ENCODE data around the gene SCRG1. TPM values are rescaled to one million over a fixed set of nuclear protein-coding genes. Genes with fewer than 3 reads are reported as not detected.

SCRG1 gene
- total RNA-seq, 2 experiments from 2014 or later: not detected

DNA sequence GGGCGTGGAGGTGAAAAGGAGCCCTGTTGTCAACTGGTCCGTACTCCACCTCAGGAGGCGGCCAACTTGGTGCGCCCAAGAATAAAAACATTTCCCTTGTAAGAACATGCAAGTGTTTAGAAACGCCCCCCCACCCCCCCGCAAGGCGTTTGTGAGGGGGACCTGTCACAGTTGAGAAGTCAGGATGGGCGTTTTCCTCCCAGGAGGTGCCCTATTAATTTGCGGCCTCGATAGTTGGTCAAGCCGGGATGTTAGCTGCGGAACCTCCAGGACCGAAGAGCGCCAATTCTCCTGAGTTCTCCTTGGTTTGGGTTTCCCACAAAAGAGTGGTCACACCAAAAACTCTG, 28.8 kb downstream of the SCRG1 start:
- CTCF ChIA-PET: interaction anchor here (0.8 to 7.1 kb wide), 6 partner anchors 15 to 69 kb away, joined by 3 to 55 read pairs (median 4); partner anchors contain the start of gene HMGB2
- peaks cover 49% of the 10 kb centered on the region for H3K4me1 Mint-ChIP-seq
- H3K36me3 Mint-ChIP-seq: peaks cover 20% of the 10 kb centered on the region
- H3K27me3 Mint-ChIP-seq: no peaks in the 10 kb centered on the region
- H3K27ac Mint-ChIP-seq: peak overlapping the region; percentile 99
- peak overlapping the region; percentile 98 for H3K4me3 Mint-ChIP-seq
- DNase-seq (peak; percentile 81), ATAC-seq (peak; percentile 12)
- H3K9me3 Mint-ChIP-seq (ENCODE audit: low read depth): no peaks in the 10 kb centered on the region

GRCh38 chr4:173367946-173368345, 31.0 kb downstream of the SCRG1 start:
- peaks cover 11% of the 10 kb centered on the region for H3K36me3 Mint-ChIP-seq
- no peak for DNase-seq
- peaks cover 38% of the 10 kb centered on the region for H3K4me1 Mint-ChIP-seq
- no peaks in the 10 kb centered on the region for H3K27me3 Mint-ChIP-seq
- no peaks in the 10 kb centered on the region for H3K9me3 Mint-ChIP-seq (ENCODE audit: low read depth)
- ATAC-seq: no peak
- H3K4me3 Mint-ChIP-seq: peak overlapping the region; percentile 57
- CTCF ChIA-PET: interaction anchor here (1.0 to 7.1 kb wide), 4 partner anchors 11 to 49 kb away, joined by 3 to 55 read pairs (median 4); partner anchors contain the start of gene HMGB2
- H3K27ac Mint-ChIP-seq: peak overlapping the region; percentile 58

DNA sequence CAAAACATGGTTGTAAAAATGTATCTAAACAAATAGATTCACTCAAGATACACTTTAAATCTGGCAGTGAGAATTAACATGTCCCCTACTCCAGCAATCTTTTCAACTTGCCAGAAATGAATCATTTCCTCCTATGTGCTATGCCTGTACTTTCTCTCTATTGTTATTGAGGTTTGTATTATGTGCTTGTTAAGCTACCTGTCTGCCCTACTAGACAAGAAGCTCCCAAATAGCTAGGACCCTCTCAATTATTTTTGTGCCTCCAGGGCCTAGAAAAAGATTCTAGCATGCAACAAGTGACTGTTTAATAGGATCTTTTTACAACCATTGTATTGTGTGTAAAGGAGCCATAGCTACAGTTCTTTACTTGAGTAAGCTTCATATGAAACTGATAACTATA, 31.6 kb downstream of the SCRG1 start:
- Mint-ChIP-seq H3K9me3 (ENCODE audit: low read depth) (no peaks in the 10 kb centered on the region), H3K4me1 (peaks cover 36% of the 10 kb centered on the region), H3K4me3 (peak overlapping the region; percentile 34), H3K36me3 (peaks cover 9% of the 10 kb centered on the region), H3K27me3 (no peaks in the 10 kb centered on the region), H3K27ac (peak overlapping the region; percentile 48)
- no peak for ATAC-seq
- DNase-seq: no peak
- CTCF ChIA-PET: interaction anchor here (1.0 to 7.1 kb wide), 4 partner anchors 10 to 49 kb away, joined by 3 to 55 read pairs (median 4); partner anchors contain the start of gene HMGB2

GRCh38 chr4:173365359-173365996, 33.4 kb downstream of the SCRG1 start:
- H3K9me3 Mint-ChIP-seq (ENCODE audit: low read depth): no peaks in the 10 kb centered on the region
- peaks cover 38% of the 10 kb centered on the region for H3K4me1 Mint-ChIP-seq
- H3K27me3 Mint-ChIP-seq: no peaks in the 10 kb centered on the region
- H3K4me3 Mint-ChIP-seq: no peak overlapping the region
- no peak for DNase-seq
- CTCF ChIA-PET: interaction anchor here (0.6 to 1.3 kb wide), 4 partner anchors 18 to 64 kb away, joined by 3 to 4 read pairs (median 3); no protein-coding TSS in a partner anchor
- ATAC-seq: no peak
- peak overlapping the region; percentile 54 for H3K27ac Mint-ChIP-seq
- H3K36me3 Mint-ChIP-seq: peaks cover 5% of the 10 kb centered on the region

DNA sequence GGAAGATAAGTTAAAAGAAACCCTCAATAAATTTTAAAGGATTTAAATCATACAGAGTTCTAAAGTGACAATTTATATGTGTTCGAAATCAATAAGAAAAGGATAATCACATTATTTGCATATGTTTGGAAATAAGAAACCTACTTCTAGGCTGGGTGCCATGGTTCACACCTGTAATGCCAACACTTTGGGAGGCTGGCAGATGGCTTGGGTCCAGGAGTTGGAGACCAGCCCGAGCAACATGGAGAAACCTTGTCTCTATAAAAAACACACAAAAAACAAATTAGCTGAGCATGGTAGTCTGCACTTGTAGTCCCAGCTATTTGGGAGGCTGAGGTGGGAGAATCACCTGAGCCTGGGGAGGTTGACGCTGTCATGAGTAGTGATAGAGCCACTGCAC, 36.2 kb downstream of the SCRG1 start:
- CTCF ChIA-PET: interaction anchor here (1.1 to 1.2 kb wide), 2 partner anchors 15 to 24 kb away, joined by 3 read pairs; no protein-coding TSS in a partner anchor
- H3K36me3 Mint-ChIP-seq: peaks cover 5% of the 10 kb centered on the region
- H3K27ac Mint-ChIP-seq: no peak overlapping the region
- no peak overlapping the region for H3K4me3 Mint-ChIP-seq
- no peaks in the 10 kb centered on the region for H3K9me3 Mint-ChIP-seq (ENCODE audit: low read depth)
- no peak for ATAC-seq
- peaks cover 32% of the 10 kb centered on the region for H3K4me1 Mint-ChIP-seq
- H3K27me3 Mint-ChIP-seq: no peaks in the 10 kb centered on the region
- no peak for DNase-seq

DNA sequence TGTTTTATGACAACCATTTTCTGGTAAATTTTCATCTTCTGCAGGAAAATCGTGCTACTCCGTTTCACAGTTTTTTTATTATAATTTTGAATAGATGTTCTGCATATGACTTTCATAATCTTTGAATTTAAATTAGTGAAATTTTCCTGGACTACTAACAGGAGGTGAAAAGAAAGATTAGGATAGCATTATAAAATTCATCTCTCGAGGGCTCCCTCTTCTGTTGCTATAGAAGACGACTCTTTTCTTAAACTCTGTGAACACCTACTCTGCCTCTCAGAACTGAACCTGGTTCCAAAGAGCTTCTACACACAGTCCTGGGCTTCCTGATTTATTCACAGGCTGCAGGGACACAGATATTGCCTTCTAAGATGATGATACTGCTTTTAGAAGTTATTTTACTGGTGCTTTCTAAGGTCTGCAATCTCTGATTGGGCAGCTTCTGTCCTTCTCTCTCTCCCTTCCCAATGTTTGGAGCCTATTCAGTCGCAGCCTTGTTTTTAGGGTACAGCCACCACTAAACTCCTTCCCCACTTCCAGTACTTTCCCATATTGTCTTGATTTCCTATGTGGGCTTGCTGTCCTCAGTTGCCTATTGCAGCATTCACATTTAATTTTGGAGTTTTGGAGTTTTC, 38.2 kb downstream of the SCRG1 start:
- ATAC-seq: peak; percentile 58
- no peak for DNase-seq
- CTCF ChIA-PET: interaction anchor here (0.6 to 1.8 kb wide), 5 partner anchors 12 to 41 kb away, joined by 3 to 5 read pairs (median 3); no protein-coding TSS in a partner anchor
- H3K9me3 Mint-ChIP-seq (ENCODE audit: low read depth): no peaks in the 10 kb centered on the region
- H3K36me3 Mint-ChIP-seq: peaks cover 3% of the 10 kb centered on the region
- no peak overlapping the region for H3K27ac Mint-ChIP-seq
- peaks cover 13% of the 10 kb centered on the region for H3K4me1 Mint-ChIP-seq
- no peak overlapping the region for H3K4me3 Mint-ChIP-seq
- no peaks in the 10 kb centered on the region for H3K27me3 Mint-ChIP-seq

DNA sequence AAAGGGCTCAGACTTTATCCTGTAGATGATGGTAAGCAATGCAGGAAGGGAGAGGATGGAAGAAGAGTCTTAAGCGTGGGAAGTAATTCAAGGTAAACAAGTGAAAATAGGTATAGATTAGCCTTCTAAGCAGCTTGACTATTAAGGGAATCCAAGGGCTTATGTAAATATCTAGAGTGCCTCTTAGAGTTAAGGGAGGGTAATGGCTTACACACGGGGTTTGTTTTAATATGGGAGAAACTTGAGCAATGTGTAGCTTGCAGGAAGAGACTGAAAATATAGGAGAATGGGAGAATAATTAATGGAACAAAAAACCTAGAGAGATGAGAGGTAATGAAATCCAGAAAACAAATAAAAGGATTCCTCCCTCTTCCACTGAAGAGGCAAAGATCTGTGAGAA, 41.0 kb downstream of the SCRG1 start:
- DNase-seq (no peak), ATAC-seq (no peak)
- H3K4me3 Mint-ChIP-seq: no peak overlapping the region
- no peaks in the 10 kb centered on the region for H3K36me3 Mint-ChIP-seq
- no peak overlapping the region for H3K27ac Mint-ChIP-seq
- CTCF ChIA-PET: interaction anchor here (1.5 kb wide), 1 partner anchor 10 kb away, joined by 4 read pairs; no protein-coding TSS in a partner anchor
- H3K27me3 Mint-ChIP-seq: peaks cover 8% of the 10 kb centered on the region
- peaks cover 6% of the 10 kb centered on the region for H3K4me1 Mint-ChIP-seq
- no peaks in the 10 kb centered on the region for H3K9me3 Mint-ChIP-seq (ENCODE audit: low read depth)

- no peak overlapping the region for H3K4me3 Mint-ChIP-seq
- DNase-seq (no peak), ATAC-seq (no peak)
- H3K27me3 Mint-ChIP-seq: peaks cover 8% of the 10 kb centered on the region
- H3K36me3 Mint-ChIP-seq: peaks cover 1% of the 10 kb centered on the region
- no peaks in the 10 kb centered on the region for H3K9me3 Mint-ChIP-seq (ENCODE audit: low read depth)
- CTCF ChIA-PET: interaction anchor here (1.1 to 1.3 kb wide), 4 partner anchors 13 to 46 kb away, joined by 3 to 4 read pairs (median 3); partner anchors contain the start of gene HMGB2
- no peak overlapping the region for H3K27ac Mint-ChIP-seq
- H3K4me1 Mint-ChIP-seq: no peaks in the 10 kb centered on the region
These were observed 51.4 kb downstream of the SCRG1 start for GRCh38 chr4:173347467-173347866.

- Mint-ChIP-seq H3K36me3 (peaks cover 1% of the 10 kb centered on the region), H3K4me1 (no peaks in the 10 kb centered on the region), H3K27me3 (peaks cover 8% of the 10 kb centered on the region), H3K27ac (no peak overlapping the region), H3K4me3 (no peak overlapping the region), H3K9me3 (ENCODE audit: low read depth) (no peaks in the 10 kb centered on the region)
- no peak for ATAC-seq
- DNase-seq: no peak
- CTCF ChIA-PET: interaction anchor here (1.0 to 2.1 kb wide), 2 partner anchors 9 to 11 kb away, joined by 3 to 9 read pairs; no protein-coding TSS in a partner anchor
These were observed 52.8 kb downstream of the SCRG1 start for GRCh38 chr4:173346074-173346473.

GRCh38 chr4:173345648-173346047, 53.3 kb downstream of the SCRG1 start:
- ATAC-seq: no peak
- no peak for DNase-seq
- Mint-ChIP-seq H3K9me3 (ENCODE audit: low read depth) (no peaks in the 10 kb centered on the region), H3K36me3 (peaks cover 1% of the 10 kb centered on the region), H3K27ac (no peak overlapping the region), H3K4me1 (no peaks in the 10 kb centered on the region), H3K4me3 (no peak overlapping the region), H3K27me3 (peaks cover 8% of the 10 kb centered on the region)
- CTCF ChIA-PET: interaction anchor here (1.0 to 2.1 kb wide), 2 partner anchors 10 kb away, joined by 3 to 9 read pairs; no protein-coding TSS in a partner anchor

DNA sequence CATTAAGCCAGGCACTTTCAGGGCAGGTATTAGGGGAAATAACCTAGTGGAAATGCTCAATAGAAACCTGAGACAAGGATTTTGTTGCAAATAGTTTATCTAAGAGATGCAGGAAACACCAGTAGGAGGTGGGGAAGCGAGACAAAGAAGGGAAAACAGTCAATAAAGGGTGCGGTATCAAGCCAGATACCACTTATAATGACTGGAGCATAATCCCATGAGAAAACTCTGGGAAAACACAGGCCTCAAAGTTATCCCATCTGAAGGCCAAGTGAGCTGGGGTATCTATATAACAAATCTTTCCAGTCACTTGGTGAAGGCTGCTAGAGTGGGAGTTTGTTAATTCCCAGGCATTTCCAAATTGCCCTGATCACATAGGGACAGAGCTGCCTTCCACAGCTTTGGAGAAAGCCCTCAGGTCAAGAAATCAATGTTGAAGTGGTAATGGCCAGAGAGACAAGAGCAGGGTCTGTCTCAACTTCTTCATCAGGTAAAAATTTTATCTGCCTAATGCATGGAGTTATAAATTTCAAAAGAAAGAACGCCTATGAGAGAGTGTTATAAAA, 55.0 kb downstream of the SCRG1 start:
- no peak overlapping the region for H3K4me3 Mint-ChIP-seq
- CTCF ChIA-PET: interaction anchor here (1.2 kb wide), 1 partner anchor 73 kb away, joined by 3 read pairs; no protein-coding TSS in a partner anchor
- no peak overlapping the region for H3K27ac Mint-ChIP-seq

GRCh38 chr4:173337463-173337862, 61.5 kb downstream of the SCRG1 start:
- no peaks in the 10 kb centered on the region for H3K9me3 Mint-ChIP-seq (ENCODE audit: low read depth)
- CTCF ChIA-PET: no interaction called here
- peaks cover 19% of the 10 kb centered on the region for H3K36me3 Mint-ChIP-seq
- peaks cover 14% of the 10 kb centered on the region for H3K4me1 Mint-ChIP-seq
- no peak overlapping the region for H3K4me3 Mint-ChIP-seq
- no peak for DNase-seq
- no peak overlapping the region for H3K27ac Mint-ChIP-seq
- ATAC-seq: no peak
- H3K27me3 Mint-ChIP-seq: peaks cover 3% of the 10 kb centered on the region

More for the DNA sequence above, 55.0 kb downstream of the SCRG1 start:
- no peaks in the 10 kb centered on the region for H3K36me3 Mint-ChIP-seq
- no peaks in the 10 kb centered on the region for H3K4me1 Mint-ChIP-seq
- H3K9me3 Mint-ChIP-seq (ENCODE audit: low read depth): no peaks in the 10 kb centered on the region
- ATAC-seq (no peak), DNase-seq (no peak)
- H3K27me3 Mint-ChIP-seq: peaks cover 9% of the 10 kb centered on the region

All from activated CD8-positive, alpha-beta memory T cell treated with anti-CD3 and anti-CD28 coated beads, Interleukin-2, amount 10 ng/mL, durations not matched to agents 7 days and 5 days (primary cell).